Measurements from ENCODE around the gene IQCM.

DNA sequence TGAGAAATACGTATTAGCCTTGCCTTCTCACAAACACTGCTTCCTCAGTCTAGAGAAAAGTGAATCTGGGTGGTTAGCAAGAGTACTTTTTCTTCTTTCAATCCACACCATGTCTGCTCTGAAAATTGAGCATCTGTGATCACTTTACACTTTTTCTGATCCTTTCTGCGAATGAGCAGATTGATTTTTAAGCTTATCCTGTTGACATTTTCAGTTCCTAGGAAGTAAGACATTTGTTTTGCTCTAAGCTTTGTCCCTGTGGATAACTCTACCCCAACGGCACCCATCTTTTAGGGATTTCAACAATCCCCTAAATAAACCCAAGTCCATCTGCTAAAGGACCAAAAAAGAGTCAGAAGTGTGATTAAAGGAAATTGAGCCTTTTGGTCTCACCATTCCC is 487.5 kb downstream of the IQCM start:
- TF ChIP-seq, protein P1, sequence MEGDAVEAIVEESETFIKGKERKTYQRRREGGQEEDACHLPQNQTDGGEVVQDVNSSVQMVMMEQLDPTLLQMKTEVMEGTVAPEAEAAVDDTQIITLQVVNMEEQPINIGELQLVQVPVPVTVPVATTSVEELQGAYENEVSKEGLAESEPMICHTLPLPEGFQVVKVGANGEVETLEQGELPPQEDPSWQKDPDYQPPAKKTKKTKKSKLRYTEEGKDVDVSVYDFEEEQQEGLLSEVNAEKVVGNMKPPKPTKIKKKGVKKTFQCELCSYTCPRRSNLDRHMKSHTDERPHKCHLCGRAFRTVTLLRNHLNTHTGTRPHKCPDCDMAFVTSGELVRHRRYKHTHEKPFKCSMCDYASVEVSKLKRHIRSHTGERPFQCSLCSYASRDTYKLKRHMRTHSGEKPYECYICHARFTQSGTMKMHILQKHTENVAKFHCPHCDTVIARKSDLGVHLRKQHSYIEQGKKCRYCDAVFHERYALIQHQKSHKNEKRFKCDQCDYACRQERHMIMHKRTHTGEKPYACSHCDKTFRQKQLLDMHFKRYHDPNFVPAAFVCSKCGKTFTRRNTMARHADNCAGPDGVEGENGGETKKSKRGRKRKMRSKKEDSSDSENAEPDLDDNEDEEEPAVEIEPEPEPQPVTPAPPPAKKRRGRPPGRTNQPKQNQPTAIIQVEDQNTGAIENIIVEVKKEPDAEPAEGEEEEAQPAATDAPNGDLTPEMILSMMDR (IDR thresholded peaks at IDR 0.05; ENCODE audit: insufficient read depth, low read length), result no peak
- TF ChIP-seq POLR2AphosphoS5 (IDR thresholded peaks at IDR 0.05; ENCODE audit: low read depth), result no peak
- TF ChIP-seq, protein P2, sequence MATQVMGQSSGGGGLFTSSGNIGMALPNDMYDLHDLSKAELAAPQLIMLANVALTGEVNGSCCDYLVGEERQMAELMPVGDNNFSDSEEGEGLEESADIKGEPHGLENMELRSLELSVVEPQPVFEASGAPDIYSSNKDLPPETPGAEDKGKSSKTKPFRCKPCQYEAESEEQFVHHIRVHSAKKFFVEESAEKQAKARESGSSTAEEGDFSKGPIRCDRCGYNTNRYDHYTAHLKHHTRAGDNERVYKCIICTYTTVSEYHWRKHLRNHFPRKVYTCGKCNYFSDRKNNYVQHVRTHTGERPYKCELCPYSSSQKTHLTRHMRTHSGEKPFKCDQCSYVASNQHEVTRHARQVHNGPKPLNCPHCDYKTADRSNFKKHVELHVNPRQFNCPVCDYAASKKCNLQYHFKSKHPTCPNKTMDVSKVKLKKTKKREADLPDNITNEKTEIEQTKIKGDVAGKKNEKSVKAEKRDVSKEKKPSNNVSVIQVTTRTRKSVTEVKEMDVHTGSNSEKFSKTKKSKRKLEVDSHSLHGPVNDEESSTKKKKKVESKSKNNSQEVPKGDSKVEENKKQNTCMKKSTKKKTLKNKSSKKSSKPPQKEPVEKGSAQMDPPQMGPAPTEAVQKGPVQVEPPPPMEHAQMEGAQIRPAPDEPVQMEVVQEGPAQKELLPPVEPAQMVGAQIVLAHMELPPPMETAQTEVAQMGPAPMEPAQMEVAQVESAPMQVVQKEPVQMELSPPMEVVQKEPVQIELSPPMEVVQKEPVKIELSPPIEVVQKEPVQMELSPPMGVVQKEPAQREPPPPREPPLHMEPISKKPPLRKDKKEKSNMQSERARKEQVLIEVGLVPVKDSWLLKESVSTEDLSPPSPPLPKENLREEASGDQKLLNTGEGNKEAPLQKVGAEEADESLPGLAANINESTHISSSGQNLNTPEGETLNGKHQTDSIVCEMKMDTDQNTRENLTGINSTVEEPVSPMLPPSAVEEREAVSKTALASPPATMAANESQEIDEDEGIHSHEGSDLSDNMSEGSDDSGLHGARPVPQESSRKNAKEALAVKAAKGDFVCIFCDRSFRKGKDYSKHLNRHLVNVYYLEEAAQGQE (IDR thresholded peaks at IDR 0.05; ENCODE audit: insufficient replicate concordance, low read depth), result no peak
- TF ChIP-seq GABPA (IDR thresholded peaks at IDR 0.05; ENCODE audit: low read depth), result no peak

Measured in HL-60 (cell line).